GM21515 (cell line): Measurements from ENCODE around the gene NPAS3.

Experiments
- ATAC-seq: cut with Tn5 transposase; IDR thresholded peaks from one replicate; pipeline ENCODE4 v1.9.1; 2021; ENCODE audit not compliant: unreplicated experiment

The NPAS3 gene

GRCh38 chr14:33504246-33505099, 565.8 kb downstream of the NPAS3 start:
- ATAC-seq = no peak

- no peak for ATAC-seq
Measured at GRCh38 chr14:33505266-33505962, 566.7 kb downstream of the NPAS3 start.

GRCh38 chr14:33505963-33506329, 567.3 kb downstream of the NPAS3 start:
- ATAC-seq = no peak

- ATAC-seq = no peak
Measured at GRCh38 chr14:33508126-33509062, 569.7 kb downstream of the NPAS3 start.

DNA sequence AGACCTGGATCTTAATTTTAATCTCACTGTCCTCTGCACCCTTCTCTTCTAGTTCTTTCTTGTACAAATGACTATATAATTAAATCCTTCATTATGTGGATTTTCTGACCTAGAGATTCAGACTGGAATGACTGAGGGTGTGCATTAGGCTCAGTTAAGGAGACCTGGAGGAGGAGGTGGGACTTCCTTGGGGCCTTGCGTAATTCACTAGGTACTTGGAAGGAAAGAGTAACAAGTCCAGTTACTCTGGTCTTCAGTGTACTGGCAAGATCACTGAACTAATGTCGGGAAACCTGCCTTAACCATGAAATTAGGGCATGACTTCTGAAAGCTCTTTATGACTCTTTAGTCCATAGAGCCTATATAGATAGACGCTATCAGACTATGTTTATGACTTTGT, 570.8 kb downstream of the NPAS3 start:
- no peak for ATAC-seq

- ATAC-seq = no peak
Measured at GRCh38 chr14:33510063-33510481, 571.4 kb downstream of the NPAS3 start.

DNA sequence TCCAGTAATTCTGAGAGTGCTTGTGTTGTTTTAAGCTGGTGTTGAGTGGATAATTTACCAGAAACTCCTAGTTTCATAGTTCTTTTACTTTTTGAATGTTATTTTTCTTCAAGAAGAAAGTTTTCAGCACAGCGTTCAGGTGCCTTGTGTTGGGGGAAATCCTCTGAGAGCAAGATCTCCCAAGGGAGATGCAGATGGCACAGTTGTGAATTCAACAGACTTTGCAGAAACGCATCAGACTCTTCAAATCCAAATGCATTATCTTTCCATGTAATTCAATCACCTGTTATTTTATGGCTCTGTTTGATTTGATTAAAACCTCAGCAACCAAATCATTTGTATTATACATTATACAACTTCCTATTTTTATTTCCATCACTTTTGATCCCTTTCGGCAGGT, 572.3 kb downstream of the NPAS3 start:
- no peak for ATAC-seq

GRCh38 chr14:33511851-33512640, 573.4 kb downstream of the NPAS3 start:
- ATAC-seq = no peak

DNA sequence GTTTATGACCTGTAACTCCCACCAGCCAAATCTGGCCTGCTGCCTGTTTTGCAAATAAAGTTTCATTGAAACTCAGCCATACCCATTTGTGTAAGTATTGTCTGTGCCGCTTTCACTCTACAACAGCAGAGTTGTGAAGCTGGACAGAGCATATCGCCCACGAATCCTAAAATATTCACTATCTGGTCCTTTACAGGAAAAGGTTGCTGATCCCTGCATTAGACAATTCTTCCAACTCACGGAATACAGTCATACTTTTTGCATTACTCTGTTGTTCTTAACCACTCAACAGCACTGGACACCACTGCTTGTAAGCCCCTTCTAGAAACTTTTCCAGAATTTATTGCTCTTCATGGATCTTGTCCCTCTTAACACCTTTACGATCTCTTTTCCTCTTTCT, 576.8 kb downstream of the NPAS3 start:
- no peak for ATAC-seq

- no peak for ATAC-seq
Measured at GRCh38 chr14:33515899-33516298, 577.2 kb downstream of the NPAS3 start.

DNA sequence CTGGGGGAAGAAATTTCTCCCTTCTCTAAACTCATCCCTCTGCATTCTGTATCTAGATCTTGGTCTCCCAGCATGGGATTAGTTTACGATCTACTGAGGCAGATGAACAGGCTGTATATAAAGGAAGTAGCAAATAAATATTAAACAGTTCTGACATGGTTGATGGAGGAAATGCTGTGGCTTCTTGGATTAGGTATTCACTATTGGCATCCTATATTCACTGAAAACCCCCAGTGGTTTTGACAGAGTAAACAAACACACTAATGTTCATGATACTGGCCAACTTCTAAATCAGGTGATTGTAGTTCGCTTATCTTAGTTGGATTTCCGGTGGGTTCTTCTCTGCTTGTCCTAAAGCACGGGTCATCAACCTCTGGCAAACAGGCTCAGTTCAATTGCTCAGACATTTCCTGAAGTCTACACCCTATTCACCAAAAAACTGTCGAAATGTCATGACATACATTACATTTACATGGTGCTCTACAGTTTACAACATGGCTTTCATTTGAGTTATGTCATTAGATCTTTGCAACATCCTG, 578.3 kb downstream of the NPAS3 start:
- ATAC-seq = no peak

- ATAC-seq = no peak
Measured at GRCh38 chr14:33521192-33521591, 582.5 kb downstream of the NPAS3 start.

- ATAC-seq = no peak
Measured at GRCh38 chr14:33524244-33524643, 585.6 kb downstream of the NPAS3 start.

GRCh38 chr14:33525626-33526025, 586.9 kb downstream of the NPAS3 start:
- no peak for ATAC-seq

- ATAC-seq = no peak
Measured at GRCh38 chr14:33527023-33527634, 588.5 kb downstream of the NPAS3 start.

DNA sequence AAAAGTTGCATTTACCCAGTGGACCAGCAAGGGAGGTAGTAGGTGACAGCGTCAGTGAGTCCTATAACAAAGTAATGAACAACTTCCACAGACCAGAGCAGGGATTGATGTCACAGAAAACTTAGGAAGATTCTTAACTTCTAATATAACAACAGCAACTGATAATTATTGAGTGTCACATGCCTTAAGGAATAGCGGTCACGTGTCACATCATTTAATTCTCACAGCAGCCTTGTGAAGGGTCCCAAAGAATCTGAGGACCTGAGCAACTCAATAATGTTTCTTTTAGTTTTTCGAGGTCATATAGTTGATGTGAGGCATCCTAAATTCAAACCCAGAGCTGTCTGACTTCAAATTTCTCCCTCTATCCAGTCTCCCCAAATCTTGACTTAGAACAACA, 590.0 kb downstream of the NPAS3 start:
- ATAC-seq = no peak

GRCh38 chr14:33529787-33530757, 591.4 kb downstream of the NPAS3 start:
- ATAC-seq = no peak

DNA sequence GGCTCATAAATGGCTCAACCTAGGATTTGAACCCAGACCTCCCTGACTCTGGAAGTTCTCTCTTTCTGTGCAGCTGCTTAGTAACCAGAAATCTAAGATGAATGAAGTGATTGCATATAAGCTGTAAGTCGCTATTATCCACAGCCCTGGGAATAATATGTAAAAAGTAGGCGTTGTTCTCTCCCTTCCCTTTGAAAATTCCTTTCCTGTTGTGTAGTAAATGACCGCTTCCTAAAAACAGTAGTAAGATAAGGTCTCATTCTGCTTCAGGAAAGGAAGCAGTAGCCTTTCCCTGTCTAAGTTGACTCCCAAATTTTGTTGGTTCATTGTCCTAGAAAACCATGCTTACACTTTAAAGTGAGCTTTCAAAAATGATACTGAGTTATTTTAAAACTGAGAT, 593.9 kb downstream of the NPAS3 start:
- no peak for ATAC-seq

DNA sequence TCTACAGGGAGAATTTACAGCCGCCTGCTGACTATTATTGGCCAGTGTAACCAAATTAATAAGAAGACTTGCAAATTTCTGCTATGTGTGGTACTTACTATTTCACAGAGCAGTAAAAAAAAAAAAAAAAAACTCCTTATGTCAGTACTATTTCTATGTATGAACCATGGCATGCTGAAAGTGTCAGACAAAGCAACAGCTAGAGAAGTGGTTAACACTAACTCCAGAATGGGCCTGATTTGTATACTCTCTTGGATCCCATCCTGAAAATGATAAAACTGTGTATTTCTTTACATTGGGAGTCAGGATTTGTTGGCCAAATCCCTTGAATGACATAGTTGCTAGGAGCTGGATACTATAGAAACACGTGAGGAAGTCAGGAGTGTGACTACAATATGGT, 595.4 kb downstream of the NPAS3 start:
- no peak for ATAC-seq
